Peyer's patch (tissue), 4 donors: ENCODE measurements around the gene RALGPS1. TPM values are rescaled to one million over a fixed set of nuclear protein-coding genes. Genes with fewer than 3 reads are reported as not detected.

Source experiments
- DNase-seq, 3 donors: peaks; one replicate each; pipeline ENCODE4 v3.0.0-alpha.2; 2017 to 2019
- H3K27ac ChIP-seq, 4 donors: fragments of 200-600 bp; sonication (generic); one replicate each; pipeline ENCODE4 v1.5.1; 2016 to 2019
- H3K27me3 ChIP-seq, 2 donors: fragments of 200-600 bp; sonication (generic); one replicate each; pipeline ENCODE4 v1.5.1; 2019
- H3K36me3 ChIP-seq, 3 donors: fragments of 200-600 bp; sonication (generic); one replicate each; pipeline ENCODE4 v1.5.1; 2016 to 2019
- H3K4me1 ChIP-seq, 4 donors: fragments of 200-600 bp; sonication (generic); one replicate each; pipeline ENCODE4 v1.5.1; 2016 to 2019
- H3K4me3 ChIP-seq, 4 donors: fragments of 200-600 bp; sonication (generic); 1 replicate in 3 of 4; 2 replicates in 1 of 4; pipeline ENCODE4 v1.5.1; 2016 to 2019; ENCODE audit warnings: mild to moderate bottlenecking in 1 of 4
- H3K9me3 ChIP-seq, 4 donors: fragments of 200-600 bp; sonication (generic); one replicate each; pipeline ENCODE4 v1.5.1; 2016 to 2019; ENCODE audit warnings: mild to moderate bottlenecking in 1 of 4
- CTCF ChIP-seq, 6 experiments: fragments of 450-650 bp in 4 of 6; fragments of 200-600 bp in 2 of 6; sonication (generic) in 1 of 6; IDR thresholded peaks; one replicate each; pipeline ENCODE4 v1.5.1; 2017 to 2019; ENCODE audit warnings: antibody characterized with exemption in 6 of 6, mild to moderate bottlenecking in 3 of 6, moderate library complexity in 1 of 6
- POLR2A ChIP-seq, 2 donors: fragments of 450-650 bp; IDR thresholded peaks; one replicate each; pipeline ENCODE4 v1.5.1; 2017; ENCODE audit warnings: antibody characterized with exemption in 2 of 2, mild to moderate bottlenecking in 2 of 2, moderate library complexity in 2 of 2
- total RNA-seq, 4 donors: library from RNA; depleted of rRNA; stranded (reverse); fragments of >200 nt; gene quantifications; one replicate each; pipeline ENCODE4 v1.1.0, GENCODE V29; 2016

Gene RALGPS1
- total RNA-seq, 4 donors from 2014 or later, result 38.8 to 158 (median 141) TPM

DNA sequence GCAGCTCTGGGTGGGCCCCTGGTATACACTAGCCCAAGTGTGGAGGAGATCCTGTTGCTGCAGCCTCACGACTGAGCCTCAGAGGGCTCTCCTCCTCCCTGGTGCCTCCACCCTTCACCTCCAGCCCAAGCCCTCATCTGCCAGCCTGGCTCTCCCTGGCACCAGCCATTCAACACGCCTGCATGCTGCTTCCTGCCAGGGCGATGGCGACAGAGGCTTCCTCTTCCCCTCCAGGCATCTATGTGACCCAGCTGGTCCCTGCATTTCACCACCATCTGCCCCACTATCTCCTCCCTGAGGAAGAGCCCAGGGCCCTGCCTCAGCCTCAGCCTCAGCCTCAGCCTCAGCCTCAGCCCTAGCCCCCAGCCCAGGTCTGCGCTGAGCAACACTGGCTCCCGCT is 262.6 kb downstream of the RALGPS1 start:
- H3K27me3 ChIP-seq, result no peaks in the 10 kb centered on the region
- H3K36me3 ChIP-seq, result peaks cover 0 to 6% (median 0%) of the 10 kb centered on the region in 3 donors
- no peak overlapping the region for H3K27ac ChIP-seq
- H3K9me3 ChIP-seq, result no peaks in the 10 kb centered on the region
- no peaks in the 10 kb centered on the region for H3K4me1 ChIP-seq
- peak in 2 of 3 donors; percentile 37 to 41 for DNase-seq
- no peak overlapping the region for H3K4me3 ChIP-seq
- no peak for TF ChIP-seq CTCF (IDR thresholded peaks at IDR 0.05)
- no peak for TF ChIP-seq POLR2A (IDR thresholded peaks at IDR 0.05)

- H3K9me3 ChIP-seq, result no peaks in the 10 kb centered on the region
- no peaks in the 10 kb centered on the region for H3K27me3 ChIP-seq
- H3K4me3 ChIP-seq, result no peak overlapping the region
- H3K27ac ChIP-seq, result no peak overlapping the region
- no peak for TF ChIP-seq CTCF (IDR thresholded peaks at IDR 0.05)
- TF ChIP-seq POLR2A (IDR thresholded peaks at IDR 0.05), result no peak
- peak in 1 of 3 donors; percentile 21 for DNase-seq
- peaks cover 0 to 6% (median 0%) of the 10 kb centered on the region in 3 donors for H3K36me3 ChIP-seq
- H3K4me1 ChIP-seq, result no peaks in the 10 kb centered on the region
Observed at GRCh38 chr9:127177665-127178265, 263.2 kb downstream of the RALGPS1 start.

- H3K4me3 ChIP-seq, result no peak overlapping the region
- no peaks in the 10 kb centered on the region for H3K27me3 ChIP-seq
- H3K36me3 ChIP-seq, result peaks cover 0 to 6% (median 0%) of the 10 kb centered on the region in 3 donors
- H3K27ac ChIP-seq, result no peak overlapping the region
- H3K9me3 ChIP-seq, result no peaks in the 10 kb centered on the region
- TF ChIP-seq POLR2A (IDR thresholded peaks at IDR 0.05) (no peak), CTCF (IDR thresholded peaks at IDR 0.05) (no peak)
- peak in 2 of 3 donors; percentile 38 to 47 for DNase-seq
- H3K4me1 ChIP-seq, result no peaks in the 10 kb centered on the region
Observed at GRCh38 chr9:127178686-127179632, 264.4 kb downstream of the RALGPS1 start.

GRCh38 chr9:127179633-127180441 is 265.3 kb downstream of the RALGPS1 start:
- DNase-seq, result peak in 2 of 3 donors; percentile 40 to 46
- TF ChIP-seq POLR2A (IDR thresholded peaks at IDR 0.05) (no peak), CTCF (IDR thresholded peaks at IDR 0.05) (no peak)
- H3K9me3 ChIP-seq, result no peaks in the 10 kb centered on the region
- no peak overlapping the region for H3K27ac ChIP-seq
- peaks cover 0 to 4% (median 0%) of the 10 kb centered on the region in 3 donors for H3K36me3 ChIP-seq
- peaks cover 0 to 5% (median 0%) of the 10 kb centered on the region in 4 donors for H3K4me1 ChIP-seq
- no peak overlapping the region for H3K4me3 ChIP-seq
- no peaks in the 10 kb centered on the region for H3K27me3 ChIP-seq
